Right ventricle myocardium superior (tissue), 1 donor: ENCODE measurements around the gene KLHL21. TPM values are rescaled to one million over a fixed set of nuclear protein-coding genes. Genes with fewer than 3 reads are reported as not detected.
"Not testable (repeated sequence)": the region's sequence is repeated elsewhere in the genome, so short reads cannot be mapped to it uniquely, and the experiment has no call there.

Source experiments
- ATAC-seq: fragments of 200-7000 bp; cut with Tn5 transposase; one replicate; pipeline ENCODE4 v1.9.1; 2020; ENCODE audit warnings: mild to moderate bottlenecking; ENCODE audit not compliant: poor library complexity
- DNase-seq: peaks from one replicate; pipeline ENCODE4 v3.0.0-alpha.2; 2020
- intact Hi-C: fragments of 100-400 bp; cut with DNase I; formaldehyde crosslinking; loops from one replicate; pipeline ENCODE4 v1.11.2; 2022
- total RNA-seq: library from RNA; stranded (reverse); fragmentation: NEBNext Ultra II Directional; extraction: Animal tissue kit (Norgen Biotek cat#: 25700); gene quantifications from one replicate; pipeline ENCODE4 v1.2.1, GENCODE V29; 2021
- donor health status: DM: no; HTN: yes; CAD: no; lungs with severe emphysema.

Gene KLHL21
- total RNA-seq, 1 donor from 2014 or later: 111 TPM

DNA sequence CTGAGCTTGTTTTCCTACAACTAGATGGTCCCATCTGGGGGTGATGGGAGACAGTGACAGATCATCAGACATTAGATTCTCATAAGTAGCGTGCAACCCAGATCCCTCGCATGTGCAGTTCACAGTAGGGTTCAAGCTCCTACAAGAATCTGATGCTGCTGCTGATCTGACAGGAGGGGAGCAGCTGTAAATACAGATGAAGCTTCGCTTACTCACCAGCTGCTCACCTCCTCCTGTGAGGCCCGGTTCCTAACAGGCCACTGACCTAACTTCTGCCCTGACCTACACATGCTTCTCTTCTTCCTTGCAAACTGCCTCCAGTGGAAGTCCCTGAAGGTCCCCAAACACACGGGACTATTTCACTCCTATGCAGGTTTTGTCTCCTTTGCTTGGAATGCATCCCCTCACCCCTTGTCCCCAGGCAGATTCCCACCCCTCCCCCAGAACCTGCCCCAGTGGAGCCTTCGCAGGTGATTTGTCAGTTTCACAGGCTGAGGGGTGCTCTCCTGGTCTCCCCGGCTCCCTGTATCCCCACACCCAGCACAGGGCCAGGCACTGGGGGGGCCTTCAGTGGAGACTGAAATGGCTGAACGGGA, 28.5 kb downstream of the KLHL21 start:
- ATAC-seq (no peak), DNase-seq (no peak)
- intact Hi-C loops: no loop called here

DNA sequence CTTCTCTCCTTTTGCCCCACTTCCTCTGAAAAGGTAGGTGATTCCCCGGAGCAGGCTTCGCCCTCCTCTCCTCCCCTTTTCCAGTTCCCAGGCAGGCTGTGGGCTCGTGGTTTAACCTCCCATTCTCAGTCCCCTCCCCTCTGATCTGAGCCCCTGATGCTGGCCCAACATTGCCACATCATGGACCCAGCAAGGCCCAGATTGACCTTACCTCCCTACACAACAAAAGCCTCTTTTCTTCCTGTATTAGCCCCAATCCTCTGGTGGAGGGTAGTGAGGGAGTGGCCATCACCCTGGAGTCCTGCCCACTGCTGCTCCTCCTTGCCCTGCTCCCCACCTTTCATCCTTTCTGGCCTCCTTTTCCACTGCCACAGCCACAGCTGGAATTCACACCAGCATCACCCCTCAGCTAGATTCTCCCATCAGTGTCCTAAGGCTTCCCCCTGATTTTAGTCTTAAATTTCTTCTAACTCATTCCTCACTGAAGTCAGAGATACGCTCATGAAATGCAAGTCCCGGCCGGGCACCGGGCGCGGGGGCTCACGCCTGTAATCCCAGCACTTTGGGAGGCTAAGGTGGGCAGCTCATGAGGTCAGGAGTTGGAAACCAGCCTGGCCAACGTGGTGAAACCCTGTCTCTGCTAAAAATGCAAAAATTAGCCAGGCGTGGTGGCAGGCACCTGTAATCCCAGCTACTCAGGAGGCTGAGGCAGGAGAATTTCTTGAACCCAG, 29.9 kb downstream of the KLHL21 start:
- ATAC-seq: no peak
- DNase-seq: no peak
- intact Hi-C loops: no loop called here

DNA sequence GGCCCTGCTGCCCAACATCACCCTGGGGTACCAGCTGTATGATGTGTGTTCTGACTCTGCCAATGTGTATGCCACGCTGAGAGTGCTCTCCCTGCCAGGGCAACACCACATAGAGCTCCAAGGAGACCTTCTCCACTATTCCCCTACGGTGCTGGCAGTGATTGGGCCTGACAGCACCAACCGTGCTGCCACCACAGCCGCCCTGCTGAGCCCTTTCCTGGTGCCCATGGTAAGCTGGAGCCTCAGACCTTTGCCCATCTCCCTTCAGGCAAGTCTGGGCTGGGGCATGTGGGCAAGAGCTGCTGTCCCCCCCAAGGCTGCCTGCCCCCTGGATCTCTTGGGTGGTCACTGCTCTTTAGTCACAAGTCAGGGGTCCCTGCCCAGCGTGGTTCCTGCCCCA, 31.7 kb downstream of the KLHL21 start:
- no peak for DNase-seq
- no peak for ATAC-seq
- intact Hi-C loops: no loop called here

DNA sequence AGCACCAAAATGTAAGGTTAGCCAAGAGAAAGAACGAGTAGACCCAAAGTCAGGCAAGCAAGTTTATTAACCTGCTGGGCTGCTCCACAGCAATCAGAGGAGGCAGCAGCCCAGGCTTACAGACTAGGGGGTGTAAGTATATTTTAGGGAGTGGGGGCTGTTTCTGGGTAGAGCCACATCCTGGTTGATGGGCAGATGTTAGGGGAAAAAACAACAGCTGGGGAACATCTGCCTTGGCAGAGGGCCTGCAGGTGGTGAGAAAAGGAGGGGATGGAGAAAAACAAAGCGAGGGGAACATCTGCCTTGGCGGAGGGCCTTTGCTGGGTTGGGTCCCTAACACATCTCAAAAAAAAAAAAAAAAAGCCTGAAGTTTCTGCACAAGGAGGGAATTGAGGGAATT, 32.6 kb downstream of the KLHL21 start:
- intact Hi-C loops: no loop called here
- ATAC-seq: no peak
- no peak for DNase-seq

DNA sequence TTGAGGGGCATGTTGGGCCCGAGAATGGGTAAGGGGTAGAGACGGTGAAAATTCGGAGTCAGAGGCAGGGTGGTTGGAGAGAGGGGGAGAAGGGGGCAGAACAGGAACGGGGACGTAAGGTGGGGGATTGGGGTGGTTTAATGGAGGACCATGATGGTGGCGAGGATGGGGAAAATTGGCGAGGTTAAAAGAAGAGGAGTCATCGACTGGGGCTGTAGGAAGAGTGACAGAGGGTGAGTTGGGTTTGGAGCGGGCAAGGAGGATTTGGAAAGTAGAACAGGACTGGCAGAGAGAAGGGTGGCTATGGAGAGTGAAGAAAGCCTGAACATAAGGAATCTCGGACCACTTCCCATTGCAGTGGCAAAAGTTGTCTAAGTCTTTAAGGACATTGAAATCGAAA, 33.6 kb downstream of the KLHL21 start:
- intact Hi-C loops: no loop called here
- ATAC-seq (no peak), DNase-seq (no peak)

DNA sequence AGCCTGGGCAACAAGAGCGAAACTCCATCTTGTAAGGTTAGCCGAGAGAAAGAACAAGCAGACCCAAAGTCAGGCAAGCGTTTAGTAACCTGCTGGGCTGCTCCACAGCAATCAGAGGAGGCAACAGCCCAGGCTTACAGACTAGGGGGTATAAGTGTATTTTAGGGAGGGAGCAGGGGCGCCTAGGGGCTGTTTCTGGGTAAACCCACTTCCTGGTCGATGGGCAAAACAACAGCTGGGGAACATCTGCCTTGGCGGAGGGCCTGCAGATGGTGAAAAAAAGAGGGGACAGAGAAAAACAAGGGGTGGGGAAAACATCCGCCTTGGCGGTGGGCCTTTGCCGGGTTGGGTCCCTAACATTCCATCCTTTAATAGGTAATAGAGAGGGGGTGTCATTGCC, 42.4 kb downstream of the KLHL21 start:
- ATAC-seq: no peak
- intact Hi-C loops: no loop called here
- no peak for DNase-seq

DNA sequence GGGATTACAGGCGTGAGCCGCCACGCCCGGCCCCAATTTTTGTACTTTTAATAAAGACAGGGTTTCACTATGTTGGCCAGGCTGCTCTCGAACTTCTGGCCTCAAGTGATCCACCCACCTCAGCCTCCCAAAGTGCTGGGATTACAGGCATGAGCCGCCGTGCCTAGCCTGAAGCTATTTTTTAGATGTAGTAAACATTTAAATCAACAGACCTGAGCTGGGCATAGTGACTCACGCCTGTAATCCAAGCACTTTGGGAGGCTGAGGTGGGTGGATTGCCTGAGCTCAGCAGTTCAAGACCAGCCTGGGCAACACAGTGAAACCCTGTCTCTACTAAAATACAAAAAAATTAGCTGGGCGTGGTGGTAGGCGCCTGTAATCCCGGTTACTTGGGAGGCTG, 43.5 kb downstream of the KLHL21 start:
- intact Hi-C loops, ATAC-seq, DNase-seq: not testable (repeated sequence)

DNA sequence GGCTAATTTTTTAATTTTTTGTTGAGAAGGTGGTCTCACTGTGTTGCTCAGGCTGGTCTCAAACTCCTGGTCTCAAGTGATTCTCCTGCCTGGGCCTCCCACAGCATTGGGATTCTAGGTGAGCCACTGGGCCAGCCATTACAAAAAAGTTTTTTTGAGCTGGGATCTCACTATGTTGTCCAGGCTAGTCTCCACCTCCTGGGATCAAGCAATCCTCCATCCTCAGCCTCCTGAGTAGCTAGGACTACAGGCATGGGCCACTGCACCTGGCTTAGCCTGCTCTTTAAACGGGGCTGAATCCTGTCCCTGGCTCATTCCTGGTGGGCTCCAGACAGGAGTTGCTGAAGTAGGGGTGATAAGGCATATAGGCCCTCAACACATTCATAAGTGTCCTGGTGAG, 45.1 kb downstream of the KLHL21 start:
- intact Hi-C loops: no loop called here
- no peak for ATAC-seq
- no peak for DNase-seq

DNA sequence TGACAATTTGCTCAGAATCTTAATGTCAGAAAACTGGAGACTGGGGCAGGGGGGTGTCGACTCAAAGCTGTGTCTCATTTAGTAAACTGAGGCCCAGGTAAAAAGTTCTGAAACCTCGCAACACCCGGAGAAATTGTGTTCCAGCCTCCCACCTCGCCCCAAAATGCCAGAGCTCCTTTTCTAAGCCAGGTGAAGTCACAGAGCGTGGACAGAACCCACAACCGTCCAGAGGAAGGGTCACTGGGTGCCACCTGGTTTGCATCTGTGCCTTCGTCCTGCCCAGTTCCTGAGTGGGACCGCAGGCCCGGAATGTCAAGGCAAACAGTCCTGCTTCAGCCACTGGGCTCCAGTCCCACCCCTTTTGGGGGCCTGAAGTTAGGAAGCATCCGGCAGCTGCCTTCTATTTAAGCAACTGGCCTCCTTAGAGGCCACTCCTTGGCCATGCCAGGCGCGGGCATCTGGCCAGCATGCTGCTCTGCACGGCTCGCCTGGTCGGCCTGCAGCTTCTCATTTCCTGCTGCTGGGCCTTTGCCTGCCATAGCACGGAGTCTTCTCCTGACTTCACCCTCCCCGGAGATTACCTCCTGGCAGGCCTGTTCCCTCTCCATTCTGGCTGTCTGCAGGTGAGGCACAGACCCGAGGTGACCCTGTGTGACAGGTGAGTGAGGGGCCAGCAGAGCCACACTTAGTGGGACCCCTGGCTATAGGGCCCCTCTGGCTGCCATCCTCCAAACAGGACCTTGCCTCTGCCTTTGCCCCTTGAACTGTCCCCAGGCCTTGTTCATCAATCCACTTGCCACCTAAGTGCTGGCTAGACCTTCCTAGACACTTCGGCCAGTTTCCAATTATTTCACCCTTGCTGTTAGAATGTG, 47.5 kb downstream of the KLHL21 start, which contains the start of gene TAS1R1:
TSS of gene TAS1R1 (plus strand) at position 401 of the 872 bp plus-strand sequence. CDS start at position 468, 67 bp downstream.
- DNase-seq (peak; percentile 57), ATAC-seq (peak; percentile 21)
- intact Hi-C loops: no loop called here

DNA sequence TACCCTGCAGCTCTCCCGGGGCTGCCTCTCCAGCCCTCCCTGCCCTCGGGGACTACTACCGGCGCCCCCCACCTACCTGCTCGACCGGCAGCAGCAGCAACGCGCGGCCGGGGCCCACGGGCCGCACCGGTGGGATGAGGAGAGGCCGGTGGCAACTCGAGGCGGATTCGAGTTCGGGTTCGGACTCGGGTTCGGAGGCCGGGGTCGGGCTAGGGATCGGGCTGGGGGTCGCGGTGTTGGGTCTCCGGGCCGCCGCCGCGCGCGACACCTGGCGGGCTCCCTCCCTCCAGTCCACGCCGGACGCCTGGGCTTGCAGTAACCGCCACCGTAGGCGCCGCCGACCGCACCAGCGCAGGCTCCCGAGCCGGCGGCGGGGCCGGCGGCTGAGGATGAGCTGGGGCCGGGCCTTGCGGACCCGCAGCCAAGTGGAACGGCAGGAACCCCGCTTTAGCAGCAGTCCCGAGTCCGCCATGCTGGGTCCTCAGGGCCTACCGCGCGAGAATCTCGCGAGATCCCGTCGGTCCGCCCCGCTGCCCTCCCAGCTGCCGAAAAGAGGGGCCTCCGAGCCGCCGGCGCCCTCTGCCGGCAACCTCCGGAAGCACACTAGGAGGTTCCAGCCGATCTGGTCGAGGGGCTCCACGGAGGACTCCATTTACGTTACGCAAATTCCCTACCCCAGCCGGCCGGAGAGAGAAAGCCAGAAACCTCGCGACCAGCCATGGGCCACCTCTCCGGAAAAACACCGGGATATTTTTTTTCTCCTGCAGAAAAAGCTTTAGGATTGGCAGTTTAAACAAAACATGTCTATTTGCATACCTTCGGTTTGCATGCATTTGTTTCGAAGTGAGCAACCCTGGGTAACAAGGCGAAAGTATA, 48.4 kb downstream of the KLHL21 start, which contains the start of gene NOL9:
TSS of gene NOL9 (minus strand) at position 483 of the 876 bp plus-strand sequence. CDS start at position 472, 11 bp downstream.
- DNase-seq (peak; percentile 97), ATAC-seq (peak; percentile 99)
- intact Hi-C loops: no loop called here

DNA sequence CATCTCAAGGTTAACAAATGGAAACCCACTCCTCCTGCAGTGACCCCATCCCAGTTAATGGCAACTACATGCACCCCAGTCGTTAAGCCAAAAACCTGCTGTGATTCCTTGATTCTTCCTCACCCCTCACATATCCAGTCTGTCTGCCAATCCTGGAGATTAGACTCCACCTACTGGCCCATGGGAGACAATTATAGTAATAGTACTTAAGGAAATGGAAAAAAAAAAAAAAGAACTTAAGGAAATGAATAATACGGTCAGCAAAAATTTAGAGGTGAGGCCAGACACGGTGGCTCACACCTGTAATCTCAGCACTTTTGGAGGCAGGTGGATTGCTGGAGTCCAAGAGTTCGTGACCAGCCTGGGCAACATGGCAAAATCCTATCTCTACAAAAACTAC, 55.4 kb downstream of the KLHL21 start:
- intact Hi-C loops: no loop called here
- no peak for ATAC-seq
- DNase-seq: no peak

DNA sequence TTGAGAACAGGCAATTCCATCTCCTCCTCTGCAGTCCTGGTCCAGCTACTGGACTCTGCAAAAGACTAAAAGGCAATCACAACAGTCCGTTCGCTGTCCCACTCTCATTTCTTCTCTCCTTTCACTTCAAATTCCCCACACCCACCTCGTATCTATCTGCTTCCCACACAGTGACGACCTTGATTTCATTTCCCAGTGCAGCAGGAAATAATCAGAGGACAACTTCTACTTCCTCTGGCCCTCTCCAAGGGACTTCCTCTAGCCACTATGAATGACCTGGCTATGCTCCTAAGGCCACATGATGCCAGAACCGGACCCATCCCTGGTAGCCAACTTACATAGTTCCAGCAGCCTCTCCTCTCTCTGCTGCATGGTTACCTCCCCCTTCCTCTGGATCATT, 56.3 kb downstream of the KLHL21 start:
- peak; percentile 34 for ATAC-seq
- intact Hi-C loops: no loop called here
- no peak for DNase-seq

DNA sequence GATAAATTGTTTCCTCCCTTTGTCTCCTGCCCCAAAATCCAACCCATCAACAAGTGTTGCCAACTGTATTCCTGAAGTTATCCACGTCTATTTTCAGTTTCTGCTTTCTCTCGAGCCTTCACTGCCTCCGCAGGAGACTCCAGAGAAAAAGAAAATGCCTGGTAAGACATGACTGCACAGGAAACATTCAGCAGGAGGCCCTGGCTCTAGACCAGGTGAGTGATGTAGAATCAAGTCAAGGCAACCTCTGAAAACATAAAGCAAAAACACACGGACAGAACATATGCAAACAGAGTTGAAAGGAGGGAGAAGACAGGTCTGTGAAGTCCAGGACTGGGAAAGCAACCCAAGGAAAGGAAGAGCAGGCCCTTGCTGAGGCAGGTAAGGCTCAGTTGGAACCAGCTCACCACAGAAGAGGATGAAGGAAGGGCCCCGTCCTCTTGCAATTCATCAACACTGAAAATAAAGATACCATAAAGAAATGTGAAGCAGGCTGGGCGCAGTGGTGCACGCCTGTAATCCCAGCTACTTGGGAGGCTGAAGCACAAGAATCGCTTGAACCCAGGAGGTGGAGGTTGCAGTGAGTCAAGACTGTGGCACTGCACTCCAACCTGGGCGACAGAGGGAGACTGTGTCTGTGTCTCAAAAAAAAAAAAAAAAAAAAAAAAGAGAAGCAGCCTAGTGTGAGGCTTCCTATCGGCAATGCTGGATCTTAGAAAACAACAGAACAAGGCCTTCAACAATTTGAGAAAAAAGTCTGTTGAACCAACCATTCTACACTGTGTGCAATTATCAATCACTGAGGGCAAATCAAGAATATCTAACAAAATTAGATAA, 57.2 kb downstream of the KLHL21 start:
- ATAC-seq: no peak
- intact Hi-C loops: no loop called here

DNA sequence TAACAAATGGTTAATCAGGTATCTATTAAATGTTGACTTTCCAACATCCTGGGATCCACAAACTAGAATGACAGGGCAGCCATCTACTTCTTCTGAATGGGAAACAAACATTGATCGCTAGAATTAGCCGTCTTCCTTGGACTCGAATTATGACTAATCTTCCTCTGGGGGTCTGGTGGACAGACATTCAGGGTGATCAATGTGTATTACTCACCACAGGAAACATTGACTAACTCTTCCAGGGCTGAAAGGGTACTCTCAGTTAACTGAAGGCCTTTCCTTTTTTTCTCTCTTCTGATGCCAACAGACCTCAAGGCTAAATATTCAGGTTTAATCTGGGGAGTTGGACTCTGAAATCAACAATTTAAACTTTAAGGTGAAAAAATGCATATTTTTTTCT, 57.8 kb downstream of the KLHL21 start:
- no peak for ATAC-seq
- intact Hi-C loops: no loop called here
- DNase-seq: no peak

More for the DNA sequence above, 57.2 kb downstream of the KLHL21 start:
- DNase-seq: no peak
